ENCODE results near the gene DNAJB14. TPM values are rescaled to one million over a fixed set of nuclear protein-coding genes. Genes with fewer than 3 reads are reported as not detected.
A peak's percentile ranks its signal among the peaks of the same experiment; 100 is the strongest.

Gene DNAJB14
- total and polyA plus RNA-seq, 2 donors (not counting 1 experiment from before 2014, with no cell fraction given), result 25.1 to 41.5 TPM

GRCh38 chr4:99927566-99927965 lies 18.9 kb downstream of the DNAJB14 start:
- no peak for TF ChIP-seq EZH2 (IDR thresholded peaks at IDR 0.05; ENCODE audit: low read length, missing control alignments)
- TF ChIP-seq CTCF (conservative IDR thresholded peaks at IDR 0.05 in 1 of 2, IDR thresholded peaks at IDR 0.05 in 1 of 2; ENCODE audit: low read depth in 1 of 2, low read length in 2 of 2), result no peak
- H4K20me1 ChIP-seq (ENCODE audit: control insufficient read depth, extremely low read depth, insufficient read depth, low read length), result no peaks in the 10 kb centered on the region
- H2AFZ ChIP-seq (ENCODE audit: low read length), result no peak overlapping the region
- H3K36me3 ChIP-seq (ENCODE audit: control insufficient read depth, insufficient read depth, low read length), result peaks cover 2% of the 10 kb centered on the region
- no peak overlapping the region for H3K4me3 ChIP-seq (replicated peaks in 1 of 4; ENCODE audit: control extremely low read depth in 1 of 4, insufficient read depth in 1 of 4, low read depth in 3 of 4, low read length in 4 of 4)
- H3K27ac ChIP-seq (ENCODE audit: insufficient read depth, low read length), result no peak overlapping the region
- H3K27me3 ChIP-seq (ENCODE audit: control insufficient read depth, insufficient read depth, low read length), result no peaks in the 10 kb centered on the region
- no peaks in the 10 kb centered on the region for H3K9me3 ChIP-seq (ENCODE audit: control insufficient read depth, insufficient read depth, low read depth, low read length)
- no peak overlapping the region for H3K9ac ChIP-seq (ENCODE audit: insufficient read depth, low read length)
- no peak overlapping the region for H3K4me2 ChIP-seq (ENCODE audit: extremely low read depth, insufficient read depth, low read length)
- peaks cover 21% of the 10 kb centered on the region for H3K79me2 ChIP-seq (ENCODE audit: control insufficient read depth, insufficient read depth, low read length)
- no peaks in the 10 kb centered on the region for H3K4me1 ChIP-seq (ENCODE audit: control insufficient read depth, extremely low read depth, insufficient read depth, low read length)
- peak in 1 of 2 donors; percentile 22 for DNase-seq (ENCODE audit: low read depth in 2 of 2)

- Histone ChIP-seq H3K79me2 (ENCODE audit: control insufficient read depth, insufficient read depth, low read length) (no peaks in the 10 kb centered on the region), H3K9me3 (ENCODE audit: control insufficient read depth, insufficient read depth, low read depth, low read length) (no peaks in the 10 kb centered on the region), H4K20me1 (ENCODE audit: control insufficient read depth, extremely low read depth, insufficient read depth, low read length) (no peaks in the 10 kb centered on the region), H3K9ac (ENCODE audit: insufficient read depth, low read length) (no peak overlapping the region), H3K4me2 (ENCODE audit: extremely low read depth, insufficient read depth, low read length) (no peak overlapping the region), H3K4me3 (replicated peaks in 1 of 4; ENCODE audit: control extremely low read depth in 1 of 4, insufficient read depth in 1 of 4, low read depth in 3 of 4, low read length in 4 of 4) (no peak overlapping the region), H3K36me3 (ENCODE audit: control insufficient read depth, insufficient read depth, low read length) (no peaks in the 10 kb centered on the region), H3K27ac (ENCODE audit: insufficient read depth, low read length) (no peak overlapping the region), H3K4me1 (ENCODE audit: control insufficient read depth, extremely low read depth, insufficient read depth, low read length) (no peaks in the 10 kb centered on the region), H3K27me3 (ENCODE audit: control insufficient read depth, insufficient read depth, low read length) (no peaks in the 10 kb centered on the region), H2AFZ (ENCODE audit: low read length) (no peak overlapping the region)
- no peak for DNase-seq (ENCODE audit: low read depth in 2 of 2)
- TF ChIP-seq CTCF (conservative IDR thresholded peaks at IDR 0.05 in 1 of 2, IDR thresholded peaks at IDR 0.05 in 1 of 2; ENCODE audit: low read depth in 1 of 2, low read length in 2 of 2) (no peak), EZH2 (IDR thresholded peaks at IDR 0.05; ENCODE audit: low read length, missing control alignments) (no peak)
Observed at GRCh38 chr4:99921174-99921573, 25.2 kb downstream of the DNAJB14 start.

GRCh38 chr4:99918656-99919055 lies 27.8 kb downstream of the DNAJB14 start:
- Histone ChIP-seq H2AFZ (ENCODE audit: low read length) (no peak overlapping the region), H3K79me2 (ENCODE audit: control insufficient read depth, insufficient read depth, low read length) (no peaks in the 10 kb centered on the region), H3K4me1 (ENCODE audit: control insufficient read depth, extremely low read depth, insufficient read depth, low read length) (no peaks in the 10 kb centered on the region), H3K4me2 (ENCODE audit: extremely low read depth, insufficient read depth, low read length) (no peak overlapping the region), H3K27ac (ENCODE audit: insufficient read depth, low read length) (no peak overlapping the region), H4K20me1 (ENCODE audit: control insufficient read depth, extremely low read depth, insufficient read depth, low read length) (no peaks in the 10 kb centered on the region), H3K36me3 (ENCODE audit: control insufficient read depth, insufficient read depth, low read length) (no peaks in the 10 kb centered on the region), H3K9ac (ENCODE audit: insufficient read depth, low read length) (no peak overlapping the region), H3K4me3 (replicated peaks in 1 of 4; ENCODE audit: control extremely low read depth in 1 of 4, insufficient read depth in 1 of 4, low read depth in 3 of 4, low read length in 4 of 4) (no peak overlapping the region), H3K27me3 (ENCODE audit: control insufficient read depth, insufficient read depth, low read length) (no peaks in the 10 kb centered on the region), H3K9me3 (ENCODE audit: control insufficient read depth, insufficient read depth, low read depth, low read length) (no peaks in the 10 kb centered on the region)
- DNase-seq (ENCODE audit: low read depth in 2 of 2), result no peak
- TF ChIP-seq EZH2 (IDR thresholded peaks at IDR 0.05; ENCODE audit: low read length, missing control alignments), result no peak
- no peak for TF ChIP-seq CTCF (conservative IDR thresholded peaks at IDR 0.05 in 1 of 2, IDR thresholded peaks at IDR 0.05 in 1 of 2; ENCODE audit: low read depth in 1 of 2, low read length in 2 of 2)
